HG02973 (cell line): ENCODE measurements around the gene AIG1.

ENCODE experiments used
- ATAC-seq: cut with Tn5 transposase; IDR thresholded peaks from one replicate; pipeline ENCODE4 v1.9.1; 2021; ENCODE audit warnings: moderate library complexity; ENCODE audit not compliant: unreplicated experiment

Gene AIG1

GRCh38 chr6:143192766-143193165 lies 132.1 kb downstream of the AIG1 start:
- no peak for ATAC-seq

- no peak for ATAC-seq
Measured at GRCh38 chr6:143193571-143194094, 132.9 kb downstream of the AIG1 start.

- no peak for ATAC-seq
Measured at GRCh38 chr6:143194095-143194589, 133.5 kb downstream of the AIG1 start.

- no peak for ATAC-seq
Measured at GRCh38 chr6:143195349-143195845, 134.7 kb downstream of the AIG1 start.

- no peak for ATAC-seq
Measured at GRCh38 chr6:143196525-143197225, 136.0 kb downstream of the AIG1 start.

GRCh38 chr6:143197377-143197776 lies 136.7 kb downstream of the AIG1 start:
- no peak for ATAC-seq

- no peak for ATAC-seq
Measured at GRCh38 chr6:143198312-143198711, 137.6 kb downstream of the AIG1 start.

GRCh38 chr6:143199291-143199690 lies 138.6 kb downstream of the AIG1 start:
- ATAC-seq, result no peak

- no peak for ATAC-seq
Measured at GRCh38 chr6:143200167-143200770, 139.6 kb downstream of the AIG1 start.

- ATAC-seq, result no peak
Measured at GRCh38 chr6:143204045-143204444, 143.4 kb downstream of the AIG1 start.

- no peak for ATAC-seq
Measured at GRCh38 chr6:143205131-143205535, 144.4 kb downstream of the AIG1 start.

GRCh38 chr6:143205585-143205984 lies 144.9 kb downstream of the AIG1 start:
- no peak for ATAC-seq

GRCh38 chr6:143205991-143206390 lies 145.3 kb downstream of the AIG1 start:
- no peak for ATAC-seq

GRCh38 chr6:143206550-143206949 lies 145.9 kb downstream of the AIG1 start:
- ATAC-seq, result no peak

- ATAC-seq, result no peak
Measured at GRCh38 chr6:143210420-143210819, 149.7 kb downstream of the AIG1 start.

- ATAC-seq, result no peak
Measured at GRCh38 chr6:143213859-143214376, 153.2 kb downstream of the AIG1 start.

- ATAC-seq, result no peak
Measured at GRCh38 chr6:143215363-143215762, 154.7 kb downstream of the AIG1 start.

- no peak for ATAC-seq
Measured at GRCh38 chr6:143215771-143216170, 155.1 kb downstream of the AIG1 start.

GRCh38 chr6:143218233-143218632 lies 157.5 kb downstream of the AIG1 start:
- ATAC-seq, result no peak

GRCh38 chr6:143221698-143222097 lies 161.0 kb downstream of the AIG1 start:
- no peak for ATAC-seq

GRCh38 chr6:143222310-143222709 lies 161.6 kb downstream of the AIG1 start:
- no peak for ATAC-seq

- no peak for ATAC-seq
Measured at GRCh38 chr6:143222801-143223231, 162.1 kb downstream of the AIG1 start.
